GM23248 (cell line): Measurements from ENCODE around the gene SPATS2. TPM values are rescaled to one million over a fixed set of nuclear protein-coding genes. Genes with fewer than 3 reads are reported as not detected.

Experiments used
- DNase-seq: peaks from one replicate; pipeline ENCODE4 v3.0.0-alpha.2; 2015
- H2AFZ ChIP-seq: fragments of 200-600 bp; sonication (generic); 2 replicates; pipeline ENCODE4 v1.6.1; 2016; ENCODE audit warnings: antibody characterized with exemption
- H3F3A ChIP-seq: fragments of 200-600 bp; sonication (generic); 2 replicates; pipeline ENCODE4 v1.6.1; 2016; ENCODE audit warnings: mild to moderate bottlenecking, antibody characterized with exemption, mixed run types; ENCODE audit not compliant: insufficient read depth
- H3K27ac ChIP-seq: fragments of 200-600 bp; sonication (generic); 2 replicates; pipeline ENCODE4 v1.5.1; 2016; ENCODE audit warnings: mild to moderate bottlenecking
- H3K27me3 ChIP-seq: fragments of 200-600 bp; sonication (generic); replicated peaks from 2 replicates; pipeline ENCODE4 v1.6.1; 2016; ENCODE audit warnings: mild to moderate bottlenecking; ENCODE audit not compliant: insufficient read depth
- H3K36me3 ChIP-seq: fragments of 200-600 bp; sonication (generic); 2 replicates; pipeline ENCODE4 v1.6.1; 2016; ENCODE audit warnings: low read depth, mild to moderate bottlenecking
- H3K4me1 ChIP-seq: fragments of 200-600 bp; sonication (generic); 2 replicates; pipeline ENCODE4 v1.6.1; 2016; ENCODE audit warnings: mild to moderate bottlenecking; ENCODE audit not compliant: insufficient read depth
- H3K4me2 ChIP-seq: fragments of 200-600 bp; sonication (generic); one replicate; pipeline ENCODE4 v1.6.1; 2016; ENCODE audit warnings: mild to moderate bottlenecking; ENCODE audit not compliant: unreplicated experiment
- H3K4me3 ChIP-seq: fragments of 200-600 bp; sonication (generic); 2 replicates; pipeline ENCODE4 v1.5.1; 2016; ENCODE audit warnings: mild to moderate bottlenecking
- H3K79me2 ChIP-seq: fragments of 200-600 bp; sonication (generic); 2 replicates; pipeline ENCODE4 v1.6.1; 2016; ENCODE audit warnings: mild to moderate bottlenecking; ENCODE audit not compliant: insufficient read depth
- H3K9ac ChIP-seq: fragments of 200-600 bp; sonication (generic); 2 replicates; pipeline ENCODE4 v1.6.1; 2016; ENCODE audit warnings: mild to moderate bottlenecking
- H3K9me2 ChIP-seq: fragments of 200-600 bp; sonication (generic); 2 replicates; pipeline ENCODE4 v1.6.1; 2016; ENCODE audit warnings: mixed run types, mild to moderate bottlenecking, moderate library complexity; ENCODE audit not compliant: insufficient read depth
- H3K9me3 ChIP-seq: fragments of 200-600 bp; sonication (generic); one replicate; pipeline ENCODE4 v1.6.1; 2017; ENCODE audit warnings: low read depth
- H4K20me1 ChIP-seq: fragments of 200-600 bp; sonication (generic); 2 replicates; pipeline ENCODE4 v1.6.0; 2016; ENCODE audit not compliant: insufficient read depth
- EZH2 ChIP-seq: fragments of 200-600 bp; sonication (generic); IDR thresholded peaks from 2 replicates; pipeline ENCODE4 v1.6.1; 2018; ENCODE audit warnings: antibody characterized with exemption, mild to moderate bottlenecking; ENCODE audit not compliant: insufficient read depth, poor library complexity, severe bottlenecking
- EZH2phosphoT487 ChIP-seq: fragments of 200-600 bp; sonication (generic); IDR thresholded peaks from 2 replicates; pipeline ENCODE4 v1.6.1; 2018; ENCODE audit warnings: antibody characterized with exemption, moderate library complexity, mild to moderate bottlenecking, low read depth; ENCODE audit not compliant: insufficient read depth
- WGBS, 2 experiments: methylation state at CpG; one replicate each; pipeline ENCODE4 v1.1.6; 2015 to 2017; ENCODE audit warnings: low lambda C conversion rate in 2 of 2, low coverage in 1 of 2; ENCODE audit errors: missing lambda C conversion rate in 2 of 2; 5-methylcytosine and 5-hydroxymethylcytosine counted together
- in situ Hi-C: fragments of 300-500 bp; cut with MboI; formaldehyde crosslinking; loops from 2 replicates; pipeline ENCODE4 v1.15.0; 2020
- polyA plus RNA-seq: library from polyadenylated mRNA; unstranded; fragments of >200 nt; fragmentation: Nextera tagmentation; extraction: Ambion mirVana; gene quantifications from 2 replicates; pipeline ENCODE4 v1.2.1, GENCODE V29; 2016
- total RNA-seq: library from RNA; depleted of rRNA; stranded (reverse); fragments of >200 nt; shearing (Covaris generic); gene quantifications from 2 replicates; pipeline ENCODE4 v1.2.3, GENCODE V29; 2014

The SPATS2 gene
- total and polyA plus RNA-seq, 2 experiments from 2014 or later = 22.3 to 25.0 TPM

GRCh38 chr12:49323524-49324097, 43.7 kb upstream of the SPATS2 start:
- H3K4me3 ChIP-seq = peak overlapping the region; percentile 86
- no peaks in the 10 kb centered on the region for H3K36me3 ChIP-seq
- H3K79me2 ChIP-seq = peaks cover 7% of the 10 kb centered on the region; the same call in 1 of the 2 replicates
- peak overlapping the region; percentile 76 for H3K9ac ChIP-seq
- no peaks in the 10 kb centered on the region for H3K27me3 ChIP-seq
- H3K9me2 ChIP-seq = no peaks in the 10 kb centered on the region
- no peak for DNase-seq
- H3F3A ChIP-seq = no peaks in the 10 kb centered on the region
- TF ChIP-seq EZH2 (no peak), EZH2phosphoT487 (no peak)
- peak overlapping the region; percentile 99 for H2AFZ ChIP-seq
- 6 to 7% methylated on average over 19 of the region's 19 CpGs for whole genome bisulfite sequencing, 2 experiments
- H3K9me3 ChIP-seq = no peaks in the 10 kb centered on the region
- no peaks in the 10 kb centered on the region for H3K4me1 ChIP-seq
- H3K27ac ChIP-seq = no peak overlapping the region
- in situ Hi-C loops = no loop called here
- H4K20me1 ChIP-seq = no peaks in the 10 kb centered on the region
- peak overlapping the region; percentile 83 for H3K4me2 ChIP-seq

GRCh38 chr12:49325606-49326005, 41.7 kb upstream of the SPATS2 start:
- Histone ChIP-seq H3K4me1 (no peaks in the 10 kb centered on the region), H4K20me1 (no peaks in the 10 kb centered on the region), H3K9me2 (no peaks in the 10 kb centered on the region), H3K79me2 (peaks cover 7% of the 10 kb centered on the region; the same call in 1 of the 2 replicates), H3K9me3 (no peaks in the 10 kb centered on the region), H3K36me3 (no peaks in the 10 kb centered on the region), H3K4me3 (no peak overlapping the region), H3K9ac (no peak overlapping the region), H3F3A (no peaks in the 10 kb centered on the region), H3K27ac (no peak overlapping the region), H2AFZ (no peak overlapping the region), H3K4me2 (no peak overlapping the region), H3K27me3 (no peaks in the 10 kb centered on the region)
- TF ChIP-seq EZH2 (no peak), EZH2phosphoT487 (no peak)
- in situ Hi-C loops = no loop called here
- DNase-seq = no peak
- WGBS, 2 experiments = 81 to 84% methylated on average over 6 of the region's 6 CpGs

- H4K20me1 ChIP-seq = no peaks in the 10 kb centered on the region
- H3K27ac ChIP-seq = no peak overlapping the region
- H3K79me2 ChIP-seq = peaks cover 7% of the 10 kb centered on the region; the same call in 1 of the 2 replicates
- no peak overlapping the region for H3K4me2 ChIP-seq
- no peaks in the 10 kb centered on the region for H3F3A ChIP-seq
- H3K4me1 ChIP-seq = no peaks in the 10 kb centered on the region
- in situ Hi-C loops = no loop called here
- TF ChIP-seq EZH2 (no peak), EZH2phosphoT487 (no peak)
- H3K4me3 ChIP-seq = no peak overlapping the region
- no peak overlapping the region for H2AFZ ChIP-seq
- no peaks in the 10 kb centered on the region for H3K9me2 ChIP-seq
- no peak overlapping the region for H3K9ac ChIP-seq
- H3K36me3 ChIP-seq = no peaks in the 10 kb centered on the region
- no peaks in the 10 kb centered on the region for H3K27me3 ChIP-seq
- DNase-seq = no peak
- H3K9me3 ChIP-seq = no peaks in the 10 kb centered on the region
These were observed 39.9 kb upstream of the SPATS2 start for GRCh38 chr12:49327368-49327767.

GRCh38 chr12:49327887-49328286, 39.4 kb upstream of the SPATS2 start:
- H3K4me1 ChIP-seq = no peaks in the 10 kb centered on the region
- no peaks in the 10 kb centered on the region for H3K27me3 ChIP-seq
- no peaks in the 10 kb centered on the region for H3K9me3 ChIP-seq
- H3K9ac ChIP-seq = no peak overlapping the region
- H3K4me2 ChIP-seq = no peak overlapping the region
- in situ Hi-C loops = no loop called here
- no peaks in the 10 kb centered on the region for H3K36me3 ChIP-seq
- DNase-seq = no peak
- no peaks in the 10 kb centered on the region for H3K9me2 ChIP-seq
- no peaks in the 10 kb centered on the region for H4K20me1 ChIP-seq
- WGBS, 2 experiments = 78 to 88% methylated on average over 2 of the region's 2 CpGs
- no peak for TF ChIP-seq EZH2phosphoT487
- no peak for TF ChIP-seq EZH2
- H2AFZ ChIP-seq = no peak overlapping the region
- H3F3A ChIP-seq = no peaks in the 10 kb centered on the region
- no peak overlapping the region for H3K4me3 ChIP-seq
- no peak overlapping the region for H3K27ac ChIP-seq
- H3K79me2 ChIP-seq = peaks cover 7% of the 10 kb centered on the region; the same call in 1 of the 2 replicates

GRCh38 chr12:49328816-49329215, 38.4 kb upstream of the SPATS2 start:
- Histone ChIP-seq H3K36me3 (no peaks in the 10 kb centered on the region), H3K9ac (no peak overlapping the region), H4K20me1 (no peaks in the 10 kb centered on the region), H3K4me1 (no peaks in the 10 kb centered on the region), H3K4me2 (no peak overlapping the region), H3K27me3 (peaks cover 3% of the 10 kb centered on the region; the same call in 1 of the 2 replicates), H3F3A (no peaks in the 10 kb centered on the region), H3K9me3 (no peaks in the 10 kb centered on the region), H2AFZ (no peak overlapping the region), H3K9me2 (no peaks in the 10 kb centered on the region), H3K79me2 (peaks cover 3% of the 10 kb centered on the region; the same call in 1 of the 2 replicates), H3K27ac (no peak overlapping the region), H3K4me3 (no peak overlapping the region)
- no peak for TF ChIP-seq EZH2
- no peak for TF ChIP-seq EZH2phosphoT487
- DNase-seq = no peak
- in situ Hi-C loops = no loop called here
- 98% methylated on average over 7 to 12 of the region's 12 CpGs for WGBS, 2 experiments
